GM13977 (cell line): ENCODE measurements around the gene DHX58.

Experiments
- DNase-seq: peaks from one replicate; pipeline ENCODE4 v3.0.0; 2012; ENCODE audit warnings: low spot score
- in situ Hi-C: fragments of 300-500 bp; cut with MboI; formaldehyde crosslinking; loops from one replicate; pipeline ENCODE4 v1.12.0; 2022; ENCODE audit warnings: low sequenced_read_pairs, low pct_unique_long_range_greater_than_20kb, mixed read lengths, inconsistent platforms; ENCODE audit not compliant: unreplicated experiment
- TF ChIP-seq, protein P1 (sequence below): IDR thresholded peaks from 2 replicates; pipeline ENCODE4 v1.5.1; 2012; ENCODE audit warnings: mild to moderate bottlenecking, control low read depth; ENCODE audit not compliant: insufficient read depth; ENCODE audit errors: extremely low read depth, missing control alignments

Gene DHX58

GRCh38 chr17:42133461-42134041, 21.0 kb upstream of the DHX58 start:
- DNase-seq = peak; percentile 68
- in situ Hi-C loops = no loop called here
- TF ChIP-seq, protein P1, sequence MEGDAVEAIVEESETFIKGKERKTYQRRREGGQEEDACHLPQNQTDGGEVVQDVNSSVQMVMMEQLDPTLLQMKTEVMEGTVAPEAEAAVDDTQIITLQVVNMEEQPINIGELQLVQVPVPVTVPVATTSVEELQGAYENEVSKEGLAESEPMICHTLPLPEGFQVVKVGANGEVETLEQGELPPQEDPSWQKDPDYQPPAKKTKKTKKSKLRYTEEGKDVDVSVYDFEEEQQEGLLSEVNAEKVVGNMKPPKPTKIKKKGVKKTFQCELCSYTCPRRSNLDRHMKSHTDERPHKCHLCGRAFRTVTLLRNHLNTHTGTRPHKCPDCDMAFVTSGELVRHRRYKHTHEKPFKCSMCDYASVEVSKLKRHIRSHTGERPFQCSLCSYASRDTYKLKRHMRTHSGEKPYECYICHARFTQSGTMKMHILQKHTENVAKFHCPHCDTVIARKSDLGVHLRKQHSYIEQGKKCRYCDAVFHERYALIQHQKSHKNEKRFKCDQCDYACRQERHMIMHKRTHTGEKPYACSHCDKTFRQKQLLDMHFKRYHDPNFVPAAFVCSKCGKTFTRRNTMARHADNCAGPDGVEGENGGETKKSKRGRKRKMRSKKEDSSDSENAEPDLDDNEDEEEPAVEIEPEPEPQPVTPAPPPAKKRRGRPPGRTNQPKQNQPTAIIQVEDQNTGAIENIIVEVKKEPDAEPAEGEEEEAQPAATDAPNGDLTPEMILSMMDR = no peak

DNA sequence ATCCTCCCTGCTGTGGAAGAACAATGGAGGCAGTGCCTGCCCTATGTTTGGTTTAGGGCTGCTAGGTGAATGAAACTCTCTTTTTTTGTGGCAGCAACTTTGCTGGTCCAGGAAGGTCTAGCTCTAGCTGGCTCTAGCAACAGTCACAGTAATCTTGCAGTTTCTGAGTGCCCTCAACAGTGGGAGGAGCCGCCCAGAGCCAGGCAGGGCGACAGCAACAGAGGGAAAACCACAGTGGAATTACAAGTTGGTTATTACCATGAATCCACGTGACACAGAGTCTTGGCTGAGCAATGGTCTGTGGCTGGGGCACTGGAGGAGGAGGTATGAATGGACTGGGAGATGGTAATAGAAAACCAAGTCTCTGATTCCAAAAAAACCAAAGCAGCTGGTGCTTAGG, 20.4 kb upstream of the DHX58 start:
- TF ChIP-seq, protein P1 = no peak
- DNase-seq = no peak
- in situ Hi-C loops = no loop called here

DNA sequence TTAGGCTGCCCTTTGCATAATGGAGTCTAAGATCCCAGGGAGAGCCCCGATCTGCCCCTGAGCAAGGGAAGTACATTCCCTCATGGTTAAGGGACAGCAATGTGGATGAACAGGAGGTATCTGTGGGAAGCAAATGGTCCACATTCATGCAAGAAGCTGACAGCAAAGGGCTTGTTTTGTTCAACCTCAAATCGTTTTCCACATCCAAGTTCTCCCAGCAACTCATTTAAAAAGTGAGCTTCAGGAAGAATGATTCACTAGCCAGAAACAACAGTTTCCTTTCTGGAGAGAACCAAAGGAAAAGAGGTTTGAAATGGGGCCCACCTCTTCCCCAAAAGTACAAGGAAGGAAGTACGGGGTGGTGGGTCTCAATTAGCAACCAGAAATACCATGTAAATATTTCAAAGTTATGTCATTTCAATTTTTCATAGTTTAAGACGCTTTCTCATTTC, 19.5 kb upstream of the DHX58 start:
- TF ChIP-seq, protein P1 = no peak
- in situ Hi-C loops = no loop called here
- DNase-seq = no peak

- in situ Hi-C loops = no loop called here
- TF ChIP-seq, protein P1 = no peak
- DNase-seq = no peak
Measured at GRCh38 chr17:42131232-42131631, 18.7 kb upstream of the DHX58 start.

- in situ Hi-C loops = no loop called here
- TF ChIP-seq, protein P1 = no peak
- DNase-seq = no peak
Measured at GRCh38 chr17:42130310-42130936, 17.9 kb upstream of the DHX58 start.

DNA sequence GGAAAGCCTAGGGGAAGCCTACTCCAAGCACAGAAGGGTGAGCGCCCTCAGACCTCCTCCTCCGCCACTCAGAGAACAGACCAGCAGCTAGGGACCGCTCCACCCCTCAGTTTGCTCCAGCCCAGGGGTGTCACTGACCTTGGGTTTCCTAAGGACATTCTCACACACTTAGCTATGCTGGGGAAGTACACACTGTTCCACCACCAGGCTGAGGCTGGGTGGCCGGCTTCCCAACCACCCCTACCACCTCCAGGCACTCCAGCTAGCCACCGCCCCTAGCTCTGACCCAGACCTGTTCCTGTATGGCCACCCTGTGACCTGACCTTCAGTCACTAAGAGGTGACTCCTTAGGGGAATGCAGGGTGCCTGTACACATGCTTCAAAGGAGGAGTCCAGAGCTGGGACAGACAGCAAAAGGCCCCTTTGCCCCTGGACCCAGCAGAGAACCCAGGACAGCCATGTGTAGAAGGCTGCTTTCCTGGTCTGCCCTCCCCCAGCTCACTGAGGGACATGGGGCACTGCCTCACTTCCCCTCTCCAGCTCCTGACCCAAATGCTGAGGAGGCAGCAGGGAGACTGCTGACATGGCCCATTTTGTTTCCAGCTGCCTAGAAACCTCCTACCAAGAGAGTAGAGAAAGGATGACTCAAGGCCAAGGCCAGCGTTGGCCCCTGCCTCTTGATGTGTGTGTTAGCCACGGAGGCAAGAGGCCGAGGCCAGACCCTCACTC, 16.8 kb upstream of the DHX58 start:
- TF ChIP-seq, protein P1 = no peak
- in situ Hi-C loops = no loop called here
- DNase-seq = no peak
